ENCODE data around the gene SFXN3. TPM values are rescaled to one million over a fixed set of nuclear protein-coding genes. Genes with fewer than 3 reads are reported as not detected.

Gene SFXN3
- total and polyA plus RNA-seq, 2 of the 13 experiments (the other 11 are each of a cell fraction or from before 2014, with no cell fraction given) = 16.8 to 71.5 TPM

GRCh38 chr10:101067356-101068083 lies 36.5 kb downstream of the SFXN3 start (continued):
- TF ChIP-seq MTERF4 (CRISPR knock-in tag; IDR thresholded peaks at IDR 0.05) (no peak), ZNF841 (CRISPR knock-in tag; IDR thresholded peaks at IDR 0.05; ENCODE audit: borderline replicate concordance) (no peak), ZNF12 (CRISPR knock-in tag; IDR thresholded peaks at IDR 0.05) (no peak), KAT2B (IDR thresholded peaks at IDR 0.05; ENCODE audit: borderline replicate concordance, low read depth, low read length) (no peak), ZBTB37 (CRISPR knock-in tag; IDR thresholded peaks at IDR 0.05) (peak; percentile 70), ZNF644 (CRISPR knock-in tag; IDR thresholded peaks at IDR 0.05; ENCODE audit: low read depth) (no peak), MTA3 (CRISPR knock-in tag; IDR thresholded peaks at IDR 0.05) (no peak), ZNF274 (CRISPR knock-in tag; IDR thresholded peaks at IDR 0.05) (peak; percentile 74; the same call in 1 of the 2 replicates), CC2D1A (CRISPR knock-in tag; IDR thresholded peaks at IDR 0.05) (no peak), CREB1 (IDR thresholded peaks at IDR 0.05) (no peak), CREB1 (CRISPR knock-in tag; IDR thresholded peaks at IDR 0.05) (no peak), ZEB1 (IDR thresholded peaks at IDR 0.05; ENCODE audit: insufficient replicate concordance, low read depth) (no peak), SP1 (IDR thresholded peaks at IDR 0.05) (no peak), SP1 (CRISPR knock-in tag; IDR thresholded peaks at IDR 0.05) (no peak), ZFX (CRISPR knock-in tag; IDR thresholded peaks at IDR 0.05; ENCODE audit: low read depth) (peak; percentile 43; the same call in 1 of the 2 replicates), ZHX2 (IDR thresholded peaks at IDR 0.05; ENCODE audit: low read depth) (no peak), ZHX2 (CRISPR knock-in tag; IDR thresholded peaks at IDR 0.05; ENCODE audit: borderline replicate concordance) (no peak), ZNF747 (CRISPR knock-in tag; IDR thresholded peaks at IDR 0.05; ENCODE audit: borderline replicate concordance) (no peak), SNAI1 (CRISPR knock-in tag; IDR thresholded peaks at IDR 0.05; ENCODE audit: borderline replicate concordance) (no peak)
- TF ChIP-seq, protein P1, sequence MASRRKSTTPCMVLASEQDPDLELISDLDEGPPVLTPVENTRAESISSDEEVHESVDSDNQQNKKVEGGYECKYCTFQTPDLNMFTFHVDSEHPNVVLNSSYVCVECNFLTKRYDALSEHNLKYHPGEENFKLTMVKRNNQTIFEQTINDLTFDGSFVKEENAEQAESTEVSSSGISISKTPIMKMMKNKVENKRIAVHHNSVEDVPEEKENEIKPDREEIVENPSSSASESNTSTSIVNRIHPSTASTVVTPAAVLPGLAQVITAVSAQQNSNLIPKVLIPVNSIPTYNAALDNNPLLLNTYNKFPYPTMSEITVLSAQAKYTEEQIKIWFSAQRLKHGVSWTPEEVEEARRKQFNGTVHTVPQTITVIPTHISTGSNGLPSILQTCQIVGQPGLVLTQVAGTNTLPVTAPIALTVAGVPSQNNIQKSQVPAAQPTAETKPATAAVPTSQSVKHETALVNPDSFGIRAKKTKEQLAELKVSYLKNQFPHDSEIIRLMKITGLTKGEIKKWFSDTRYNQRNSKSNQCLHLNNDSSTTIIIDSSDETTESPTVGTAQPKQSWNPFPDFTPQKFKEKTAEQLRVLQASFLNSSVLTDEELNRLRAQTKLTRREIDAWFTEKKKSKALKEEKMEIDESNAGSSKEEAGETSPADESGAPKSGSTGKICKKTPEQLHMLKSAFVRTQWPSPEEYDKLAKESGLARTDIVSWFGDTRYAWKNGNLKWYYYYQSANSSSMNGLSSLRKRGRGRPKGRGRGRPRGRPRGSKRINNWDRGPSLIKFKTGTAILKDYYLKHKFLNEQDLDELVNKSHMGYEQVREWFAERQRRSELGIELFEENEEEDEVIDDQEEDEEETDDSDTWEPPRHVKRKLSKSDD (CRISPR knock-in tag; IDR thresholded peaks at IDR 0.05; ENCODE audit: low read depth) = no peak
